GM19240 (cell line): ENCODE results near the gene IRF2BP2.
A peak's percentile ranks its signal among the peaks of the same experiment; 100 is the strongest.
"Not testable (repeated sequence)": the region's sequence is repeated elsewhere in the genome, so short reads cannot be mapped to it uniquely, and the experiment has no call there.

Experiments
- DNase-seq: peaks from one replicate; pipeline ENCODE4 v3.0.0; 2011; ENCODE audit warnings: low spot score; ENCODE audit not compliant: insufficient read length

IRF2BP2 gene

DNA sequence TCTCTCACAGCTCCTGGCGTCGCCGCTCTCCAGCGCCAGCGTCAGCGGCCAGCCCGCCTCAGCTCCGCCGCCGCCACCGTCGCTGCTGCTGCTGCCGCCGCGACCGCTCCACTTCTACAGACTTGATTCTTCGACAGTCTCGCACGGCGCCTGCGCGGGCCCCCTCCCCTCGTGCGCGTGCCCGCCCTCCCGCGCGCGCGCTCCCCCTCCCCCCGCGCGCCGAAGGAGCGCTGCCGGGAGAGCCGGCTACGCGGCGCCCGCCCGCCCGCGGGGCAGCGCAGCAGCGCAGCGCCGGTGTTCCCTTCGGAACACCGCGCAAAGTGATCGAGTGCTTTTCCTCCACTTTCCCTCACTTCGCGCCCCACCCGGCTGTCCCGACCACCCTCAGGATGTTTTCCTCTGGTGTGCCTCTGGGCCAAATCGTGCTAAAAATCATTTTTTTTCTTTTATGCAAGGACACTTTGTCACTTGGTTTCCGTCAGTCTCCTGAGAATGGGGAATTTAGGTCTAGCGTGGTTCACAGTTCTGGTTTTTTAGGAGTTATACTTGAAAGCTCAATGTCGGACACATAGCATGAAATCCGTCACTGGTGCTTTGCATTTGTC lies at the start of gene IRF2BP2:
IRF2BP2 (minus strand) TSS at position 118 of the 605 bp plus-strand sequence. CDS start 684 bp downstream, outside the sequence.
- peak; percentile 63 for DNase-seq

DNA sequence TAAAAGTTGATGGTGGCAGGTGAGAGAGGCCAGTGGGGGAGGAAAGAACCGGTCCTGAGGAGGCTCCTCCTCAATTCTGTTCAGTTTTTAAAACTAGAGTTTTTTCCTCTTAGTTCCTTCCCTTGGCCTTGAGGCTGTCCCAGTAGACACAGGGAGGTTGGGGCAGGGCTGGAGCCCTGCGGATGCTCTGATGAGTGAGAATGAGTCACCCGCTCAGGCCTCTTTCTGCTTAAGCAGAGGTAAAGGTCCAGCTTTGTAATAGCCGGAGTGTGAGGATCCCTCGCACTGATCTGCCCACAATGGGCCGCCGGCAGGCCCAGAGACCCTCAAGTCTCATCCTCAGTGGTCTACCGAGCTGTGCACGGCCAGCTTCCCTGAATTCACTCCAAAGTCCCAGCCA lies 49.6 kb upstream of the IRF2BP2 start:
- DNase-seq = no peak

DNA sequence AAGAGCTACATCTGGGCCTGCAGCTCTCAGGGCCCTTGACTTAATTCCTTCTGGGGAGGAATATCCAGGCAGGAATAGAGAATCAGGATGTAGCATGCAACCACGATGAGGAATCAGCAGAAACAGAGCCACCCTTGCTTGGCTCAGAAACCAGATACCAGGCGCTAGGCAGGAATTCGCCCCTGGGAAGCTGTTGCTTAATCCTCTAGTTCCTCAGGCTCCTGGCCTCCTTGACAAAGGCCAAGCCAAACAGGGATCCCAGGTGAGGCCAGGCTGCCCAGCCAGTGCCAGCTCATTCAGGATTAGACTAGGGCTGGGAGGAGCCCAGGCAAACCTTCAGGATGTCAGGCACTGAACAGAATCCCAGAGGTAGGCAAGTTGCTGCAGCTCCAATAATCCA lies 48.2 kb upstream of the IRF2BP2 start:
- DNase-seq = no peak

DNA sequence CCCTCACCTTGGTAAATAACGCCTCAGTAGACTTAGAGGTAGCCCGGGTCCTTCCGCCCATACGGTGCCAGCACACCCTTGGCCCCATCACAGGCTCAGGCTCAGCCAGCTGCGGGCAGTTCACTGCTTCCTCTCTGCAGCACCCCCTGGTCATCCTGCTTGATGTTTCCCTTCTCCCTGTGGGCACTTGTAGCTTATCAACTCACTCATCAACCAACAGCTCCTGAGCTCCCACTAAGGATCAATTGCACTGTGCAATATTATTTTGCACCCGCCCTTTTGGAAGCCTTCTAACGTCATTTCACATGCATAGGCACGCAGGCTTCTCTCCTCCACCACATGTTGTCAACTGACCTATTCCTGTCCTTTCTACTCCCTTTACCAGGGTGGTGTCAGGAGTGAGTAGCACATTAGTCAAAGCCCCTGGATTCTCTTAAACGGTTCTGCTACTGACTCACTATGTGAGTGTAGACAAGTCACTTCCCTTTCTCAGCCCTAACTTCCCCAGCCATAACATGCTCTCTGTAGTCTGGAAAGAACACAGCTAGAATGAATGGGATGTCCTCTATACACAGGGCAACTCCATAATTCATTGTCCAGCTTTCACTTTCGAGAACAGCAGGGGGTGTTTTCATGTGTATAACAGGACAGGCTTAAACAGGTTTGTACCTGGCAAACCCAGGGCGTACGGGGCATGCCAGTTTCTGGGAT lies 47.1 kb upstream of the IRF2BP2 start:
- no peak for DNase-seq

DNA sequence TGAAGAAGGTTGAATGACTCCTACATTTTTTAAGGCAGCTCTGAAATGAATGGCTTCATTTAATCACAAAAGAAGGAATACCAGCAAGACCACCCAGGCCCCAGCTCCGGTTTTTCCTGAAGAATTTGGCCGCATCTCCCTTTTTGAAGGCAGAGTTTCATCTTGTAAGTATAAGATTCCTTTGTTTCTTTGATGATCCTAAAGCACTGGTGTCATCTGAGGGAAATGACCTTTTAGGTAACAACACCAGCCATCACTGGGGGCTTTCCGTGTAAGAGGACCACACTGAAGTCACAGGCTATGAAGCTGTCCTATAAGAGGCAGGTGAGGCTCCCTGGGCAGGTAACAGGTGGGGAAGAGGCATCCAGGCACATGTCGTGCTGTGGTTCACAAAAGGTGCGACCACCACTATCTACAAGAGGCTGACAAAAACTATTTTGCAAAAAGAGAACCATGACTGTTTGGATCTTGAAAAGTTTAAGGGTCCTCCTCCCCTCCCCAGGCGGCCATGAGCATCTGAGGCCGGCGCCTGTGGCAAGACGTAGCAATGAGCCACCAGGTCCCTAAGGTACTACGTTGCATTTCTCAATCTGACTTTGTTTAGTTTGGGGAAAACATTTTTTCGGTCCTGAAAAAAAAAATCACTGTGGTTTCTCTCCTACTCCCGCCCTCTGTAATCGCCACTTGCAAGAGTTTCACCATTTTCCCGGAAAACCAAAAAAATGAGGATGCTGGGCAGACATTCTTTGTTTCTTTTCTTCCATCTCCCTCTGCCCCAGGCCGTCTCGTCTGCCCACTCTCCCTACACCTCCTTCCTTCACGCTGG lies 46.3 kb upstream of the IRF2BP2 start:
- DNase-seq = no peak

DNA sequence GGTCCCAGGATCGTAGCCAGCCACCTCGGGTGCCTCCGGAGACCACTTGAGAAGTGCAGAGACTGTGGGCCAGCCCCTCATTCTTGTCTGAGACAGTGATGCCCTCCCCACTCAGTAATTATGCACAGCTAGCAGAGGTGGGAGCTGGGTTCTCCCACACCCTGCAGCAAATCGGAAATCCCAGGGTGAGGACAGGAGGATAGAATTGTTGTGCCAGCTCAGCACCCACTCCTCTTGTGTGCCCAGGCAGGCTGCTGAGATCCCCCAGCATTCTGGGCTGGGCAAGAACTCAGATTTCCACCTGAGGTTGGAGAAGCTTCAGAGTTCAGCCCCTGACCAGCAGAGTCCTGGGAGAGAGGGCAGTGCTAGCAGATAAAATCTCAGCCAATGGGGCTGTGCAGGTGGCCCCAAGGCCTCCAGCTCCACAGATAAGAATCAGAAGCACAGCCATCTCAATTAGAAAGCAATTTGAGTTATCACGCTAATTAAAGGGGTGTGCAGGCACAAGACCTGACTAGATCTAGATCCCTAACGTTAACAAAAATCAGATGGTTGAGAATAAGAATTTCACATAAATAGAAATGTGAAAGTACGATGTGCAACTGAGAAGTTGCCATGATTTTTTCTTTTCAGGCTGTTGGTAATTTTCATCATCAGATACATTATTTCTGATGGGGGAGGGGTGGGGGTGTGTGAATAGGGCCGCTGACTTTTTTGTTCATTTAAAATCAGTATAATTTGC lies 45.5 kb upstream of the IRF2BP2 start:
- DNase-seq = no peak

DNA sequence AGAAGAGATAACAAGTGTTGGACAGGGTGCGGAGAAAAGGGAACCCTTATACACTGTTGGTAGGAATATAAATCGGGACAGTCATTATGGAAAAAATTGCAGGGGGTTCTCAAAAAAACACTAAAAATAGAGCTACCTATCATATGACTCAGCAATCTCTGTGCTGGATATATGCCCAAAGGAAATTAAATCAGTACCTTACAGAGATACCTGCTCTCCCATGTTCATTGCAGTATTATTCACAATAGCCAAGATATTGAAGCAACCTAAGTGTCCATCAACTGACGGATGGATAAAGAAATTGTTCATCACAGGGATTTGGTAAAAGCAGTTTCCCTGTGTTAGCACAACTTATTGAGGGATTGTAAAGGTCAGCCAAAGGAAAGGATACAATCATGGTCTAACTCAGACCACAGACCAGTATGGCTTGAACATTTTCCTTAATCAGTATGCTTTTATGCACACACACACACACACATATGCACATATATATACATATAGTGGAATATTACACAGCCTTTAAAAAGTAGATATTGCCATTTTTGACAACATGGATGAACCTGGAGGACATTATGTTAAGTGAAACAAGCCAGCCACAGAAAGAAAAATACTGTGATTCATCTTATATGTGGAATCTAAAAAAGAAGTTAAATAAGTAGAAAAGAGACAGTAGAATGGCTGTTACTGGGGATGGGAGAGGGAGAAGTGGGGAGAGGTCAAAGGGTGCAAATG lies 44.2 kb upstream of the IRF2BP2 start:
- DNase-seq = no peak

DNA sequence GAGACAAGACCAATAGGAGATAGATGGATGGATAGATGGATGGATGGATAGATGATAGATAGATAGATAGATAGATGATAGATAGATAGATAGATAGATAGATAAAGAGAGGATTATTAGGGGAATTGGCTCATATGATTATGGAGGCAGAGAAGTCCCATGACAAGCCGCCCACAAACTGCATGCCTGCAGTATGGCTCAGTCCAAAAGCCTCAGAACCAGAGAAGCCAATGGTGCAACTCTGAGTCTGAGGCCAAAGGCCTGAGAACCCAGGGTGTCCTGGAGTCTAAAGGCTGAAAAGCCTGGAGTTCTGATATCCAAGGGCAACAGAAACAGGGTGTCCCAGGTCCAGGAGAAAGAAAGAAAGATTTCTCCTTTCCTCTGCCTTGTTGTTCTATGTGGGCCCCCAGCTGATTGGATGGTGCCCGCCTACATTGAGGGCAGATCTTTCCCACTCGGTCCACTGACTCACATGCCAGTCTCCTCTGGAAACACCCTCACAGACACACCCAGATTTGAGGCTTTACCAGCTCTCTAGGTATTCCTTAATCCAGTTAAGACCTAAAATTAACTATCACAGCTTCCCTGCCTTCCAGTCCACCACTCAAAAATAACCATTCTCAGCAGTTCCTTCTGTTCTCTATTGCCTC lies 39.6 kb upstream of the IRF2BP2 start:
- no peak for DNase-seq

DNA sequence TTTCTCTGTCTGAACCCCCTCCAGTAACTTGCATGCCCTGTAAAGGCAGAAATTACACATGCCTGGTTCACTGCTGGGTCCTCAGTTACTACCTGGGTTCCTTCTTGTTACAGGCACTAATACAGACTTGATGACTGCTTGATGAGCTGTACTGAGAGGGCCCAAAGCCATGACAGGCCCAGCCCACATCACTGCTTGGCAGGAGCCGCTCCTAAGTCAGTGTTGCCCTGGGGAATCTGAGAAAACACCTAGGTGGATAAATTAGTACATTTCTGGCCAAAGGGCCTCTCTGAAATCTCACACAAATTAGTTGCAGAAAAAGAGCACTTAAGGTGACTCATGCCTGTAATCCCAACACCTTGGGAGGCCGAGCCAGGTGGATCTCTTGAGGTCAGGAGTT lies 37.8 kb upstream of the IRF2BP2 start:
- DNase-seq = no peak

DNA sequence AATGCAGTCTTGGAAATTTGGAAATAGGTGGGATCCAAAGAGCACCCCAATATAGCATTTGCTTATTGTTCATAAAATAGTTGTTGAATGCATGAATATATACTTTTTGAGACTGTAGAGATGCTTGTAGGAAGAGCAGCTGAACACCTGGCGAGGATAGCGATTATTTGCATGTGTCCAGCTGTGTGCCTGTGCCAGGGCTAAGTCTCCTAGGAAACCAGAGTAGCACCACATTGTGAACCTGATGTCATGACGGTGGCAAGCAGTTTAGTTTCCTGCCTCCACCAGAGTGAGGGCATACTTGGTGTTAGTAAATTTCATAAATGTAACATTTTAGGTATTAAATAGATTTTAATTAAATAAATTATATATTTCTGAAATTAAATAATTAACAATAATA lies 37.3 kb upstream of the IRF2BP2 start:
- DNase-seq = no peak

DNA sequence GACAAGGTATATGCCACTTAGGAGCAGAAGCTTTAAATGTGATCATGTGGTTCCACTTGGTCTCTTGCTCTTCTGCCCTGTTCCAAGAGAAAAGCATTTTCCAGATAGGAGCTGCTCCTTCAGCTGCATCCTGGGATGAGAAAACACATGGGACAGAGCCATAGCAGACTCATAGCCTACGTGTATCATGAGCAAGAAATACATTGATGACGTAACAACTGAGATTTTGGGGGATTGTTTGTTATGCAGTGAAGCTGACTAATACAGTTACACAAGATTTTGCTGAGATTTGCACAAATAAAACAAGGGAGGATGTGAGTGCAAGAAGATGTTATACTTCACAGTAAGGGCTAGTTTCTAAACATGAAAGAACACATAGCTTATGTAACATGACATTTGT lies 36.0 kb upstream of the IRF2BP2 start:
- DNase-seq = no peak

DNA sequence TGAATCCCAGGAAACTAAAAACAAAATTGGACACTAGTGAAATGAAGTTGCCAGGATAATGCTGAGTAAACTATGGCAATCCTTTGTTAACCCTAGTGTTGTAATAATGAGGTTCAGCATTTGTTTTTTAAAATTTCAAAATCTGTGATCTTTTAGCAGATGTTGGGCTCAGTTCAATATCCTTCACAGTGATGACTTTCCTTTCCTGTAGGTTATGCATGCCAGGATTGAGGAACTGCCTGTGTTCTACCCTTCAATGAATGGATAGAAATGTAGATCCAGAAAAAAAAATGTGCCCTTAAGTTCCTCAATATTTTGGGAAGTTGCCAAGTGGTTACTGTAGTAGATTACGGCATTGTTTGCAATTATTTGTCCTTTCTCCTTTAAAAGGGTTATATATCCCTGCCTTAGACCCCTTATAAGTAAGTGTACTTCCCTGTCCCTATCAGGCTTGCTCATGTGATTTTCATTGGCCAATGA lies 35.5 kb upstream of the IRF2BP2 start:
- no peak for DNase-seq

DNA sequence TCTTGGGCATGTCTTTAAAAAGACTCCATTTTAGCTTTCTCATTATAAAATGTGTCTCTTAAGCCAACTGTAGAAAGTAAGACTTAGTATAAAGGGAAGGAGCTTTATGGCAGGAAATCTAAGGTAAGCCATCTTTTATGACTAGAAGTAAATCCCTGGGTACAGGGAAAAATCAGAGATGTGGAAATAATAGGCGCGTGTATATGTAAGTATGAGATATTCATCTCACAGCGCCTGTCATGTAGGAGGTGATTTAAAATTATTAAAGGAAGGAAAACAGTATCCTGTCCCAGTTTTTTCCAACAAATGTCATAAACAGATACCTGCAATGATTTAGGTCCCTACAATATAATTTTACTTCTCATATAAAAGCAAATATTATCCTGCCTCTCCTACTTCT lies 35.0 kb upstream of the IRF2BP2 start:
- DNase-seq = no peak

DNA sequence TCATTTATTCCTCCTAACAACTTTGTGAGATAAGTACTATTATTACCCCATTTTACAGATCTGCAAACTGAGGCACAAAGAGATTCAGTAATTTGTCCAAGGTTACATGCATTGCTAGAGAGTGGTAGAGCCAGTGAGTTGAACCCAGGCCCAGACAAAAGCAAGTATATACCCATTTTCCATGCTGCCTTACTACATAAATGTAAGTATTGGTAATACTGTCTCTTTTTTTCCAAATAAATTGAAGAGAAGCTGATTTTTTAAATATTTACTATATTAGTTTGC lies 33.8 kb upstream of the IRF2BP2 start:
- no peak for DNase-seq

DNA sequence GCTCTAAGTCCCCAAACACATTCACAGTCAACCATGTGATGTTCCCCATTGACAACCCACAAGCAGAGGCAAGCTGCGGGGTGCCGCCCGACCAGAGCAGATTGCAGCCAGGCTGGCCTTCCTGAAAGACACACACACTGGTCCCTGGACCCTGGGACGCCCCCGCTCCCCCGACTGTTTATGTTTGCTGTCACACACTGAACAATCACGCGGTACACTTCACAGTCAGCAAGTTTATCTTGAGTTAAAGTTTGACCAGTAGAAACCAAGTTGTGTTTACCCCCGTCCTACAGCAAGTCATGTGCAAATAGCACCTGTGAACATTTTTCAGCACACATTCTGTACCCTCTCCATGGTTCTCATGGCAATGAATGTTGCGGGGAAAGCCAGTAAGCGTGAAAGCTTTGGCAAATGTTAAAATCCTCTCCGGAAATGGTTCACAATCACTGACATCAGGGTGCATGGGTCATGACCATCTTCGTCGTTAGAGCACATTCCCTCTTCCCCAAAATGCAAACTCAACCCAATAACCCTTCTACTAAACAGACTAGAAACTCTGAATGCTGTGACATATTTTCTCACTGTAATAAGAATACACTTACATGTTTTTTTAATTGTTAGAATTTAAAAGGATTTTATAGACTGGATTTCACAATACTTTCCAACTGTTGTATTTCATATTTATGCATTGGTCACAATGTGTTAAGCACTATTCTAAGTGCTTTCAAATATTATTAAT lies 33.3 kb upstream of the IRF2BP2 start:
- no peak for DNase-seq

DNA sequence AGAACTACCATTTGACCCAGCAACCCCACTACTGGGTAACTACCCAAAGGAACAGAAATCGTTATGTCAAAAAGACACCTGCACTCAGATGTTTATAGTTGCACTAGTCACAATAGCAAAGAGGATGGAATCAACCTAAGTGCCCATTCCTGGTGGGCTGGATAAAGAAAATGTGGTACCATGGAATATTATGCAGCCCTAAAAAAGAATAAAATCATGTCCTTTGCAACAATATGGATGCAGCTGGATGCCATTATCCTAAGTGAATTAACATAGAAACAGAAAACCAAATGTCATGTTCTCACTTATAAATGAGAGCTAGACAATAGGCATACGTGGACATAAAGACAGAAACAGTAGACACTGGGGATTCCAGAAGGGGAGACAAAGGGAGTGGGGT lies 32.5 kb upstream of the IRF2BP2 start:
- DNase-seq = no peak

DNA sequence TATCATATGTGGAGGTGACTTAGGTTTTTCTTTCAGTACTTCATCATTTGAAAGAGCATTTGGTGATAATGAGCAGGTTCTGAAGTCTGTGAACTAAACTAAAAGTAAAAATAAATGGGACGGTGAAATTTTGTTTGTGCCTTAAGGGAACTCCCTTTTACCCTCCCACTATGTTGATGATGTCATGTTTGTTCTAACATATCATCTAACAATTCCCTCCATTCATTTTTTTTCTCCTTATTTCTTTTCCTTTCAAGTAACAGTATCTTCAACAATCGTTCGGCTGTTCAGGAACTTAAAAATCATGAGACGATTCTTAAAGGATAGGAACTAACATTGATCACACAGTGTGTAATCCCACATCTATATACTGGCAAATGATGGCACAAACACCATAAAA lies 30.0 kb upstream of the IRF2BP2 start:
- DNase-seq = no peak

DNA sequence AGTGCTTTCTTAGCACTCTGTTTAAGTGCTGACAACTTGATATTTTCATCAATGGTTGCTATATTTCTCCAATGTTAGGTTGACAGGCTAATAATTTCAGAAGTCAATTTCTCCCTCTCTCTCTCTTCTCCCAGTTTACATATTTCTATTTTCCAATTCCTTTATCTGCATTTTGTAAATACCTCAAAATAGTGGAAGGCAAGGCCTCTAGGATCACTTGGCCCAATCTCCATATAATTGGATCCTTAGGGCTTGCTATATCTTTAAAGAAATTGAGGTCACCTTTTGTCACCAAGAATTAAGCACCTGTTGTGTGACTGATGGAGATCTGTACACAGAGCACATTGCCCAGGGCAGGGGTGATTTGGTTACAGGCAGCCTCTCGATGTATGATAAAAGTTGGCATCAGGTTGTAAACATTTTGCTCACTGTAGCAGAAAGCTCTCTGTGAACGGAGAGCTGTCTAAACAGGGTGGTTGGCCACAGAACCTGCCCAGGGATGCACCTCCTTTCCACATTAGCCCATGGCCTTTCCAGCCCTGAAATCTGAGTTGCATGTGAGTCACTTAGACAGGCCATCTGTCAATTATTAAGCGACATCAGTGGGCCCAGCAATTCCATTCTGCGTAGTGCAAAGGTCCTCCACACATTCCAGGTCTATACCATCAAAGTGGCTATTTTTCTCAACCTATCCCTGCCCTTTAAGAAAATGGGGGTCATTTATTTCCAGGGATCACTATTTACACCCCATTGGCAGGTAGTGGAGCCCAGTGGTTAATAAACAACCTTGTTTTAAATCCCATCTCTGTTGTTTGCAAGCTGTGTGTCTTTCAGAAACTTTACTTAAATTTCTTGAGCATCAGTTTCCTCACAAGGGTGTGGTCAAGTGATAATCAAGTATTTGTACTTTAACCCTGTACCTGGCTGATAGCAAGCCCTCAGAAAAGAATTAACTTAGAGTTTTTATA lies 29.1 kb upstream of the IRF2BP2 start:
- no peak for DNase-seq

DNA sequence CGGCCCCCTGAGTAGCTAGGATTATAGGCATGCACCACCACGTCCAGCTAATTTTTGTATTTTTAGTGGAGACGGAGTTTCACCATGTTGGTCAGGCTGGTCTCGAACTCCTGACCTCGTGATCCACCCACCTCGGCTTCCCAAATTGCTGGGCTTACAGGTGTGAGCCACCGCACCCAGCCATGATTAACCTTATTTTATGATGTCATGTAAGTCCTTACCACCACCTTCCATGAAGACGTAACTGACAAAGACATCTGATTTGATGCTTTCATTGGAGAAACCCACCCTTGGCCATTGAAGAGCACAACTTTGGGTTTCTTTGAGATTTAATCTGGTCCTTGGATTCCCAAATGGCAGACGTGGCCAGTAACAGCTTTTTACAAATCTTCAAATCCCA lies 24.9 kb upstream of the IRF2BP2 start:
- DNase-seq = not testable (repeated sequence)
